ENCODE results near the gene MLX. TPM values are rescaled to one million over a fixed set of nuclear protein-coding genes. Genes with fewer than 3 reads are reported as not detected.
A peak's percentile ranks its signal among the peaks of the same experiment; 100 is the strongest.

The MLX gene
- total and polyA plus RNA-seq, 10 of the 15 experiments (the other 5 are each of a cell fraction or from before 2014, with no cell fraction given) = 34.4 to 65.0 (median 44.4) TPM

DNA sequence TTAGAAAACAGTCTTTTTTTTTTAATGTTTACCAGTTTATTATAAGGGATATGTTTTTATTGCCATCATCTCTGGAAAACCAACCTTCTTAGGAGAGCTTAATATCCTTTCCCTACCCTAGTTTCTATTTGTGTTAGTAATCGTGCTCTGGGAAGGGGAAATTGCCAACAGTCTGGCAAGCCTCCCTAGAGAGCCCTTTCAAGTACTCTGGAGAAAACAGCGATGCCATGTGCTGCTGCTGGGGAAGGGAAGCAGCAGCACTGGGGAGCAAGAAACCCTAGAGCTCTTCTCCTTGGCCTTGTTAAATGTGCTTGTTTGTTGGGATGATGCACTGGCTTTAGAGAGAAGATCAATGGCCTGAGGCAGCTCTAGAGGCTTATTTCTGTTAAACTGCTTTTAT is 32.0 kb downstream of the MLX start:
- FAIRE-seq = no peak
- Histone ChIP-seq H3K9me3 (replicated peaks; ENCODE audit: control insufficient read depth, insufficient read depth, low read length) (no peaks in the 10 kb centered on the region), H3K4me2 (ENCODE audit: control insufficient read depth, insufficient read depth) (no peak overlapping the region), H2AFZ (ENCODE audit: control insufficient read depth, low read depth, low read length) (no peak overlapping the region), H3K27ac (ENCODE audit: control insufficient read depth, insufficient read depth) (no peak overlapping the region), H3K79me2 (ENCODE audit: control insufficient read depth, insufficient read depth, low read length) (peaks cover 34% of the 10 kb centered on the region), H3K4me1 (ENCODE audit: control insufficient read depth, insufficient read depth, low read length) (peaks cover 8% of the 10 kb centered on the region), H3K4me3 (no peak overlapping the region), H3K27me3 (replicated peaks in 1 of 2; ENCODE audit: control insufficient read depth in 2 of 2, insufficient read depth in 2 of 2, low read length in 1 of 2) (no peaks in the 10 kb centered on the region), H3K9ac (ENCODE audit: control insufficient read depth, insufficient read depth, low read length) (no peak overlapping the region), H3K36me3 (ENCODE audit: control insufficient read depth in 2 of 2, insufficient read depth in 2 of 2, low read length in 1 of 2) (peaks cover 0 to 6% of the 10 kb centered on the region in 2 experiments; a peak in 2 of 4 replicates), H4K20me1 (ENCODE audit: control insufficient read depth, insufficient read depth) (no peaks in the 10 kb centered on the region; the same call in 1 of the 2 replicates)
- BruUV-seq (replicated peaks) = TSS peak; percentile 34
- DNase-seq (ENCODE audit: low read depth, low spot score) = no peak
- ChIA-PET CTCF (interaction anchor here (0.7 to 3.4 kb wide), 3 partner anchors 12 to 82 kb away, joined by 3 to 25 read pairs (median 4); partner anchors contain the start of gene PSMC3IP), RAD21 (ENCODE audit: unreplicated experiment) (interaction anchor here (1.0 to 3.2 kb wide), 3 partner anchors 11 to 25 kb away, joined by 3 to 9 read pairs (median 3); partner anchors contain the start of genes PSMC3IP, RETREG3 and TUBG1), SMC1A (ENCODE audit: uncharacterized antibody, unreplicated experiment) (interaction anchor here (0.7 to 3.9 kb wide), 6 partner anchors 9 to 160 kb away, joined by 3 to 22 read pairs (median 7); partner anchors contain the start of gene PSMC3IP), POLR2A (interaction anchor here (0.6 to 1.7 kb wide), 5 partner anchors 9 to 176 kb away, joined by 3 to 6 read pairs (median 5); partner anchors contain the start of gene CAVIN1)
- TF ChIP-seq NRF1 (conservative IDR thresholded peaks at IDR 0.05; ENCODE audit: low read depth, low read length) (no peak), E2F8 (IDR thresholded peaks at IDR 0.05; ENCODE audit: low read depth, partially characterized antibody) (no peak), SPI1 (IDR thresholded peaks at IDR 0.05; ENCODE audit: borderline replicate concordance, insufficient read depth, low read depth, low read length) (no peak), TCF7 (IDR thresholded peaks at IDR 0.05; ENCODE audit: borderline replicate concordance) (no peak), TCF3 (IDR thresholded peaks at IDR 0.05; ENCODE audit: borderline replicate concordance, insufficient read depth, low read depth, low read length) (no peak), ZBTB33 (IDR thresholded peaks at IDR 0.05) (no peak), NBN (IDR thresholded peaks at IDR 0.05) (no peak), CUX1 (IDR thresholded peaks at IDR 0.05; ENCODE audit: insufficient replicate concordance, low read depth, low read length) (no peak), EZH2 (IDR thresholded peaks at IDR 0.05; ENCODE audit: borderline replicate concordance, control insufficient read depth, low read depth, low read length) (no peak), NR2F1 (conservative IDR thresholded peaks at IDR 0.05) (no peak)
- TF ChIP-seq, protein P1, sequence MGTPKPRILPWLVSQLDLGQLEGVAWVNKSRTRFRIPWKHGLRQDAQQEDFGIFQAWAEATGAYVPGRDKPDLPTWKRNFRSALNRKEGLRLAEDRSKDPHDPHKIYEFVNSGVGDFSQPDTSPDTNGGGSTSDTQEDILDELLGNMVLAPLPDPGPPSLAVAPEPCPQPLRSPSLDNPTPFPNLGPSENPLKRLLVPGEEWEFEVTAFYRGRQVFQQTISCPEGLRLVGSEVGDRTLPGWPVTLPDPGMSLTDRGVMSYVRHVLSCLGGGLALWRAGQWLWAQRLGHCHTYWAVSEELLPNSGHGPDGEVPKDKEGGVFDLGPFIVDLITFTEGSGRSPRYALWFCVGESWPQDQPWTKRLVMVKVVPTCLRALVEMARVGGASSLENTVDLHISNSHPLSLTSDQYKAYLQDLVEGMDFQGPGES (IDR thresholded peaks at IDR 0.05) = no peak
- no peak for ATAC-seq
- intact Hi-C loops (cut with micrococcal nuclease; ENCODE audit: unreplicated experiment) = no loop called here
- WGBS (ENCODE audit: insufficient coverage, insufficient replicate concordance, low lambda C conversion rate, missing lambda C conversion rate) = 57% methylated on average over 2 of the region's 2 CpGs
- in situ Hi-C loops (cut with MboI) = no loop called here
